MCF 10A (cell line): ENCODE measurements around the gene IL34. TPM values are rescaled to one million over a fixed set of nuclear protein-coding genes. Genes with fewer than 3 reads are reported as not detected.

Source experiments
- BruUV-seq: library from RNA; stranded (reverse); fragments of 400-500 nt; replicated peaks from 2 replicates; lab custom pipeline; 2021; lab: Mats Ljungman, UMichigan
- CTCF ChIA-PET: fragments of 300-600 bp; sonication (Branson Sonifier 250); formaldehyde crosslinking; extraction: SDS; loops from one replicate; lab custom pipeline; 2021; ENCODE audit warnings: antibody characterized with exemption, inconsistent platforms; lab: Yijun Ruan, JAX
- POLR2A ChIA-PET: fragments of 300-600, 350-650 bp; sonication (Branson Sonifier 250); formaldehyde crosslinking; extraction: SDS; loops from one replicate; lab custom pipeline; 2020; ENCODE audit warnings: antibody characterized with exemption, inconsistent platforms; lab: Yijun Ruan, JAX
- DNase-seq: peaks from one replicate; pipeline ENCODE4 v3.0.0-alpha.2; 2018; ENCODE audit not compliant: unreplicated experiment
- H3K27ac Mint-ChIP-seq: one replicate; pipeline ENCODE4 v1.8.0; 2022; ENCODE audit warnings: mild to moderate bottlenecking, low read depth, mixed read lengths; ENCODE audit not compliant: unreplicated experiment
- H3K27me3 Mint-ChIP-seq: one replicate; pipeline ENCODE4 v1.8.0; 2022; ENCODE audit warnings: mixed read lengths; ENCODE audit not compliant: insufficient read depth, unreplicated experiment
- H3K36me3 Mint-ChIP-seq: one replicate; pipeline ENCODE4 v1.8.0; 2022; ENCODE audit warnings: mild to moderate bottlenecking, moderate library complexity, mixed read lengths; ENCODE audit not compliant: insufficient read depth, unreplicated experiment
- H3K4me1 Mint-ChIP-seq: one replicate; pipeline ENCODE4 v1.8.0; 2022; ENCODE audit warnings: mixed read lengths; ENCODE audit not compliant: insufficient read depth, unreplicated experiment
- H3K4me3 Mint-ChIP-seq: one replicate; pipeline ENCODE4 v1.8.0; 2022; ENCODE audit warnings: mild to moderate bottlenecking, moderate library complexity, mixed read lengths; ENCODE audit not compliant: unreplicated experiment
- H3K9me3 Mint-ChIP-seq: one replicate; pipeline ENCODE4 v1.8.0; 2022; ENCODE audit warnings: mixed read lengths; ENCODE audit not compliant: unreplicated experiment
- CTCF ChIP-seq: fragments of 200-600 bp; IDR thresholded peaks from one replicate; pipeline ENCODE4 v1.8.0; 2022; ENCODE audit warnings: antibody characterized with exemption, mild to moderate bottlenecking; ENCODE audit not compliant: unreplicated experiment
- intact Hi-C: fragments of 100-400 bp; cut with micrococcal nuclease; formaldehyde crosslinking; loops from 2 replicates; pipeline ENCODE4 v1.14.1; 2022
- total RNA-seq: library from RNA; stranded (reverse); gene quantifications from 2 replicates; pipeline ENCODE4 v1.2.3, GENCODE V29; 2022

Gene IL34
- total RNA-seq, 1 experiment from 2014 or later, result not detected

- H3K27me3 Mint-ChIP-seq, result no peaks in the 10 kb centered on the region
- no peaks in the 10 kb centered on the region for H3K9me3 Mint-ChIP-seq
- DNase-seq, result no peak
- intact Hi-C loops, result no loop called here
- H3K27ac Mint-ChIP-seq, result no peak overlapping the region
- no peaks in the 10 kb centered on the region for H3K36me3 Mint-ChIP-seq
- ChIA-PET CTCF (interaction anchor here (0.6 kb wide), 2 partner anchors 14 to 280 kb away, joined by 4 read pairs; no protein-coding TSS in a partner anchor), POLR2A (no interaction called here)
- BruUV-seq, result no TSS peak
- TF ChIP-seq CTCF, result no peak
- H3K4me1 Mint-ChIP-seq, result peaks cover 6% of the 10 kb centered on the region
- H3K4me3 Mint-ChIP-seq, result no peak overlapping the region
These were observed 2.2 kb downstream of the IL34 start for GRCh38 chr16:70648606-70649005.

- intact Hi-C loops, result no loop called here
- H3K4me1 Mint-ChIP-seq, result peaks cover 11% of the 10 kb centered on the region
- BruUV-seq, result no TSS peak
- H3K36me3 Mint-ChIP-seq, result no peaks in the 10 kb centered on the region
- DNase-seq, result no peak
- H3K4me3 Mint-ChIP-seq, result no peak overlapping the region
- H3K27me3 Mint-ChIP-seq, result no peaks in the 10 kb centered on the region
- no peak for TF ChIP-seq CTCF
- CTCF ChIA-PET, result no interaction called here
- H3K9me3 Mint-ChIP-seq, result no peaks in the 10 kb centered on the region
- no peak overlapping the region for H3K27ac Mint-ChIP-seq
- POLR2A ChIA-PET, result no interaction called here
These were observed 2.9 kb downstream of the IL34 start for GRCh38 chr16:70649300-70649699.

- Mint-ChIP-seq H3K4me3 (no peak overlapping the region), H3K9me3 (no peaks in the 10 kb centered on the region), H3K36me3 (no peaks in the 10 kb centered on the region), H3K4me1 (peaks cover 11% of the 10 kb centered on the region), H3K27ac (no peak overlapping the region), H3K27me3 (no peaks in the 10 kb centered on the region)
- no TSS peak for BruUV-seq
- CTCF ChIA-PET, result interaction anchor here (1.0 kb wide), 1 partner anchor 160 kb away, joined by 3 read pairs; no protein-coding TSS in a partner anchor
- no peak for TF ChIP-seq CTCF
- POLR2A ChIA-PET, result interaction anchor here (0.6 to 0.7 kb wide), 2 partner anchors 57 to 96 kb away, joined by 3 read pairs; no protein-coding TSS in a partner anchor
- DNase-seq, result no peak
- intact Hi-C loops, result loop anchor here (5.0 kb wide), 3 partner anchors 73 to 318 kb away; no protein-coding TSS in a partner anchor
These were observed 3.9 kb downstream of the IL34 start for GRCh38 chr16:70650216-70650615.

GRCh38 chr16:70651524-70651923, 5.2 kb downstream of the IL34 start:
- no peak for TF ChIP-seq CTCF
- Mint-ChIP-seq H3K27ac (no peak overlapping the region), H3K4me1 (peaks cover 11% of the 10 kb centered on the region), H3K4me3 (no peak overlapping the region), H3K36me3 (no peaks in the 10 kb centered on the region), H3K9me3 (no peaks in the 10 kb centered on the region), H3K27me3 (no peaks in the 10 kb centered on the region)
- BruUV-seq, result no TSS peak
- CTCF ChIA-PET, result interaction anchor here (0.5 to 3.2 kb wide), 5 partner anchors 14 to 829 kb away, joined by 3 to 22 read pairs (median 3); no protein-coding TSS in a partner anchor
- intact Hi-C loops, result loop anchor here (5.0 kb wide), 3 partner anchors 74 to 319 kb away; no protein-coding TSS in a partner anchor
- no peak for DNase-seq
- POLR2A ChIA-PET, result no interaction called here
